GM19452 (cell line): Measurements from ENCODE around the gene SIRT4.
"Not testable (repeated sequence)": the region's sequence is repeated elsewhere in the genome, so short reads cannot be mapped to it uniquely, and the experiment has no call there.

Experiments
- ATAC-seq: cut with Tn5 transposase; IDR thresholded peaks from one replicate; pipeline ENCODE4 v1.9.1; 2021; ENCODE audit not compliant: unreplicated experiment

The SIRT4 gene, protein sequence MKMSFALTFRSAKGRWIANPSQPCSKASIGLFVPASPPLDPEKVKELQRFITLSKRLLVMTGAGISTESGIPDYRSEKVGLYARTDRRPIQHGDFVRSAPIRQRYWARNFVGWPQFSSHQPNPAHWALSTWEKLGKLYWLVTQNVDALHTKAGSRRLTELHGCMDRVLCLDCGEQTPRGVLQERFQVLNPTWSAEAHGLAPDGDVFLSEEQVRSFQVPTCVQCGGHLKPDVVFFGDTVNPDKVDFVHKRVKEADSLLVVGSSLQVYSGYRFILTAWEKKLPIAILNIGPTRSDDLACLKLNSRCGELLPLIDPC

DNA sequence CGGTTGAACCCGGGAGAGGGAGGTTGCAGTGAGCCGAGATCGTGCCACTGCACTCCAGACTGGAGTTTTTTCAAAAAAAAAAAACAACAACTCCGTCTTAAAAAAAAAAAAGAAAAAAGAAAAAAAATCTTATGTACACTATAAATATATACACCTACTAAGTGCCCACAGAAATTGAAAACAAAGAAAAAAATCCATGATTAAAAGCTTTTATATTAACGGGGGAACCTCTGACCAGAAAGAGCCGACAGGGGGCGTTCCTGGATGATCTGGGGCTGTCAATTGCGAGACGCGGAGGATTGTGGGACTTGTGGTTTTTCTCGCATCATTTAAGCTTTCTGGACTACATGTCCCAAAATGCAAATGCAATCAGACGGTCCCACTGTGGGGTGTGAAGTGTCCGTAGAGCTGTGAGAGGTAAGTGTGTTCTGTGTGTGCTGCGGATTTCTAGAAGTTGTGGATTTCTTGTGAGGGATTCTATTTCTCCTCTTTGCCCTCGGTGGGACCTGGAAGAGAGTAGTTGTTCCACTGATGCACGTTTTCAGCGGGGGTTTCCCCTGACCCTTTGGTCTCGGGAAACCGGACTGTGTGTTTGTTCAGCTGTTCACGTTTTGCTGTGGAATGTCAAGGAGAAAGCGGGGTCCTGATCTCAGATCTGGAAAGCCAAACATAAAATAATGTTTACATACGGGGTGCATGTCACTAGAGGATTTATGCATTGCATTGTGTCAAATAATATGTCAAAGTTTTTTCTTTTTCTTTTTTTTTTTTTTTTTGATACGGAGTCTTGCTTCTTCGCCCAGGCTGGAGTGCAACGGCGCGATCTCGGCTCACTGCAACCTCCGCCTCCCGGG is at the start of gene SIRT4:
Gene SIRT4, plus strand, starts transcription at position 360 of the 854 bp plus-strand sequence. CDS start 1,241 bp downstream, outside the sequence.
- peak; percentile 94 for ATAC-seq

DNA sequence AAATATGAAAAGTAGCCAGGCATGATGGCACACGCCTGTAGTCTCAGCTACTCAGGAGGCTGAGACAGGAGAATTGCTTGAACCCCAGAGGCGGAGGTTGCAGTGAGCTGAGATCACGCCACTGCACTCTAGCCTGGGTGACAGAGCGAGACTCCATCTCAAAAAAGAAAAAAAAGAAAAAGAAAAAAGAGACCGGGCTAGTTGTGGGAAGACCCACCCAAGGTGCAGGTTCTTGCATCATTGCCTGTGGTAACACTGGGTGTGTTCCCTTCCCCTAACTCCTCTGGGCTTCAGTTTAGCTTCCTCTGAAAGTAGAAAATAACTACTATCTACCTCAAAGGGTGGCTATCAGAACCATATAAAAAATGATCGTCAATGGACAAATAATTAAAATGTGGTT is 48.8 kb upstream of the SIRT4 start:
- not testable (repeated sequence) for ATAC-seq

DNA sequence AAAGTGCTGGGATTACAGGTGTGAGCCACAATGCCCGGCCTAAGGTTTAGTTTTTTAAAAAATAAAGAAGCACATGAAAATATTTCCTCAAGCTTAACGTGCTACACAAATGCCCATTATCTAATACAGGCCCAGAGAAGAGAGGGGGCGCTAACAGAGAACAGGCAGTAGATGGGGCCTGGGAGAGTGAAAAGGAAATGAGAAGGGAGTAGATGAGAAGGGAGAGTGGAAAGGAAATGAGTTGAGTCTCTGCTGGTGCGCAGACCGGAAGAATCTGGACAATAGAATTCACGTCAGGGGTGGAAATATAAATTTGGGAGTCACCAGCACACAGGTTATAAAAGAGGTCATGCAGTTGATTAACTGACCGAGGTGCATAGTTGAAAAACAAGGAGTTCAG is 47.3 kb upstream of the SIRT4 start:
- ATAC-seq, result no peak

DNA sequence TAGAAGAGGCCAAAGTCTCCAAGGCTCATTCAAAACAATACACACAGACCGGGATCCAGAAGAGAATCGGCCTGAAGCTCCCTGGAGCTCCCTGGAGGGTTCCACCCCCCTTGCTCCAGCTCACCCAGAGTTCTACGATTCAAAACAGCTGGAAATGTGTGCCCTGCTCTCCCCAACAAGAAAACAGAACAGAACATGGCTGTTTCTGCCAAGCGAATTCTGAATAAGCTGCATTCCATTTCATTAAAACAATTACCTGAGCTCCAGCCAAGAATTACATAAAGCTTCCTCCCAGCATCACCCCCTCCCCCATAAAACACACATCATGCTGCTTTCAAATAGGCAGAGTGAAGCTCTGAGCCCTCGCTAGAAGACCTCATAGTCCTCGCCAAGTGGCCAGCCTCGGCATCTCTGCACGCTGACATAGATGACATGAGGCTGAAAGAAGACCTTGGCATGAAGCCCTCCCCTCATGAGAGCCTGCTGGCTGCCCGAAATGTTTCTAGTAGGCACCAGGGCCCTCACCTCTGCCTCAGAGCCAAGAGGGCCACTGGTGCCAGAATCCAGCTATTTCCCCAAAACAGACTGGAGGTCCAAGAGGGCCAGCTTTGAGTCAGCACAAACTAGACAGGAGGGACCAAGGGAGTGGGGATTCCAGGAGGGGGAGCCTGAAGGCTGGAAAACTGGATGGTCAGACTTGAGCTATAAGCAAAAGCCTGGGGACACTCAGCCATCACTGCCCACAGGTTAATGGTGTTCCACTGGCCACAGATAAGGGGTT is 44.9 kb upstream of the SIRT4 start:
- no peak for ATAC-seq

DNA sequence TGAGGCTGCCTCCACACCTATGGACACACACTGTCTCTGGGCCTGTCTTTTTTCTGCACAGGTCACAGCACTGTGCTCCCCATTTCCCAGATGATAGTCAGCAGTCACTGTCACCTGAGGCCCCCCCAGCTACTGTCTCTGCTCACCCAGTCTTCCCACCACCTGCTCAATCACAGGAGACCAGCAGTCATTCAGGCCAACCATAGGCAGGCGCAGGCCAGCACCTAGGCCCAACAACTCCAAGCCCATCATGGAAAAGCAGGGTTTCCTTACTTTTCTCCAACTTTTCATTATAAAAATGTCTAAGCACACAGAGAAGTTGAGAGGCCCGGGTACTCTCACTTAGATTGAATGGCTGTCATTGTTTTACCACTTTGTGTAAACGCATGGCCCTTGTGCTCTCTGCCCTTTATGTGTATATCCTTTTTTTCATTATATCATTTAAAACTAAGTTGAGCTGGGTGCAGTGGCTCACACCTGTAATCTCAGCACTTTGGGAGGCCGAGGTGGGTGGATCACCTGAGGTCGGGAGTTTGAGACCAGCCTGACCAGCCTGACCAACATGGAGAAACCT is 43.7 kb upstream of the SIRT4 start:
- ATAC-seq, result no peak

DNA sequence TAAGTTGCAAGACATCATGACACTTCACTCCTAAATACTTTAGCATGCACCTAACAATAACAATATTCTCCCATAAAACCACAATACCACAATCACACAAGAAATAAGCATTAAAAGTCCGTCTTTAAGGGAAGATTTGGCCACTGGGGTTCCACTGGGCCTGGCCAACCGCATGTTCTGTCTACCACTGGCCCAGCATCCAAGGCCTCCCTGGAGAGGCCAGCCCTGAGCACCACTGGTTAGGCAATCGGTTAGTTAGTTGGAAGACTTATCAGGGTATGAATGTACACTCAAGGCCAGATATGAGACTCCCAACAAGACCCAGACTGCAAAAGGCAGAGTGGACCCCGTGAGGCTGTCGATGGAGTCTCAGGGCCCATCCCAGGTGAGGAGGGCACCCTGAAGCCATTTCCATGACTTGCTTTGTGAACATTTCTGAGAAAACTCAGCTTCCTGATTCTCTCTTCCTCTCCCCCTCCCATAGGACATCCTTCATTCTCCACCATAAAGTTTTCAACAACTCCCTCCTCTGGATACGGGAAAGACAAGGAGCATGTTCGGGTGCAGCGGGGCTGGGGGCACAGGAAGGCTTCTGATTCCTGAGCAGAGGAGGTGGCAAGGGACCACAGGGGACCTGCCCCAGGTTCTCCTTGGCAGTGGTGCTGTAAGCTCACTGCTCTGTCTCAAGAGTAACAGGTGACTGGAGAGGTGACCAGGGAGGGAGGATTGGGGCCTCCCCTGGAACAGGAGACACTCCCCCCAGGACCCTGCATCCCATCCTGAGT is 42.5 kb upstream of the SIRT4 start:
- no peak for ATAC-seq

DNA sequence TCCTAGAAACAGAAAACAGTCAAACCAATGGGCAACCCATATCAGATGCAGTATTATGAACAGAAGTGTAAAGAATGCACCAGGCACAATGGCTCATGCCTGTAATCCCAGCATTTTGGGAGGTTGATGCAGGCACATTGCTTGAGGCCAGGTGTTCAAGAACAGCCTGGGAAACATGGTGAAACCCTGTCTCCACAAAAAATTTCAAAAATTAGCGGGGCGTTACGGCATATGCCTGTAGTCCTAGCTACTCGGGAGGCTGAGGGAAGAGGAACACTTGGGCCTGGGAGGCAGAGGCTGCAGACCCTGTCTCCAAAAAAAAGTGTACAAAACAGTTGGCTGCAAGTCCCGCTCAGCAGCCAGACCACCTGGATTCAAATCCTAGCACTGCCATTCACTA is 41.5 kb upstream of the SIRT4 start:
- ATAC-seq, result no peak

DNA sequence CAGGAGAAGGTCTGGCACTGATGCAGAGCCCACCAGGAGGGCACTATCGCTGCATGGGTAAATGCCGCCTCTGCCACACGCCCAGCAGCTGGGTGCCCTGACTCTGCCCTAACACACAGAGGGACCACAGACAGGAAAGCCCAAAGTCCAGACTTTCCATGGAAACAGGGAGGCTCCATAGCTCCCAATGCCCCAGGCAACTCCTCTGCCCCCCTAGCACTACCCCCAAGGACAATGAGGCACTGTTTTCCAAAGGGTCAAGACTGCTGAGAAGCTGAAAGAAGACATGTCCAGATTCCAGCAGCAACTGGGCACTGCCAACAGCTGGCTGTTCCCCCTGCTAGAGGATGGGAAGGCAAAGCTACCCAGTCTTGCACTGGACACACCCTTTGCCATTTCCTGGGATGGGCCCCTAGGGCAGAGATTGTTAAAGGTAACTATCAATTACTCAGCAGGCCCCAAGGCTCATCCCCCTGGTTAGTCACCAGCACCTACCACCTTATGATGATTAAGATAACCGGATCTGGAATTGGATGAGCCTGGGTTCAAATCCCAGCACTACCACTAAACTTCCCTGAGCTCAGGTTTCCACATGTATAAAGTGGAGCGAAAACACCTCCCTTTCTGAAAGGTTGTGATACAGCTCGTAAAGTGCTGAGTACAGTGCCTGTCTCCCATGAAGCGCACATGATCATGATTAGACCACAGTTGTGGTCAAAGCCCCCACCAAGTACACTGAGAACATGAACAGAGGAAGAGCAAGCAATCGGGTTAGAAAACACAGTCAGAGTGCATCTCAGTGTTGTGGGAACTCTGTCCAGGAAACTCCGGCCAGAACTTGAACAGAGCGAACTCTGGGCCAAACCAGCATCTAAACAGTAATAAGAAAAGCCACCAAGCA is 39.9 kb upstream of the SIRT4 start:
- no peak for ATAC-seq

DNA sequence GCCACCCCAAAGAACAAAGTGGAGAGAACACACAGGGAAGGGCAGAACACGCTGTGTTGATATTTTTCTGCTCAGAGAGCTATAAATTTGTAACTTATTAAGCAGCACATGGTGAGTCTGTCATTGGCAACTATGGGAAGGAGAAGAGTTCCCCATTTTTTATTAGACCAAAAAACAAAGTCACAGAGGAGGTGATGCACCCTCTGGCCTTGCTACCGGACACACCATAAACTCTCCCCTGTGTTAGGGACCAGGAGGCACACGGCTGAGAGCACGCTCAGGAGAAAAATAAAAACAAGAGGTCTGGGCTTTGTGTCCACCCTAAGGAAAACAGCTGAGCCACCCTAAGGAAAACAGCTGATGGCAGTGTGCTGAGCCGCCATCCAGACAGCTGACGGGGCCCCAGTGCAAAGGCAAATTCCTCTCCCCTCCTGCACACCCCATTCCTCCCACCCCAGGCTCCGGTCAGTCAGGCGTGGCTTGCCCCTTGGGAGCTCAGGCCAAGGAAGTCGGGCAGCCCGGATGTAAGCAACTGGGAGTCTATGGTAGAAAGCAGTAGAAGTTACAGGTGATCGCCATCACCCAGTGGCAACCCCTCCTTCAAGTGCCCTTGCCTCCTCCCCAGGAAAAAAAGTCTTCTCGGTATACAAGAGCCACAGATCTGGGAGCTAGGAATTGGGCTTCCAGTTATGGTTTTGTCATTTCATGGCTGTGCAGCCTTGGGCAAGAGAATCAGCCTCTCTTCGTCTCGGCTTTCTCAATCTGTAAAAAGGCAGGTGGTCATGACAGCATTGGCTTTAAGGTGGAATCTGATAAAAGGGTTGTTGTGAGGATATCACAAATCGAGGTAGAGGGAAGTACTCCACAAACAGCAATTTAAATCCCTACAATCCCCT is 39.0 kb upstream of the SIRT4 start:
- ATAC-seq, result no peak

DNA sequence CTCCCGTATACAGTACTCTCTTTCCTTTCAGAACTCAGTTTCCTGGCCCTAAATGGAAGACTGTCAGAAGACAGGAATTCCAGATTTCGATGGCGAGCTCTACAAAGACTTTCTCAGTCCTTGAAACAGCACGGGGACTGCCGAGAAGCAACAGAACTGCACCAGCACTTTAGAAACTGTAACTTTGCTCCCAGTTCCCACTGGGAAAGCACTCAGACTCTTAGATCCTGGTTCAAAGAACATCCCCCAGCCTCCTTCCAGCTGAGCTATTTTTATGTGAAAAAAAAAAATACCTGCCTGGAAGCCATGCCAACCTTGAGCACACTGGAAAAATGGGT is 38.4 kb upstream of the SIRT4 start:
- no peak for ATAC-seq

DNA sequence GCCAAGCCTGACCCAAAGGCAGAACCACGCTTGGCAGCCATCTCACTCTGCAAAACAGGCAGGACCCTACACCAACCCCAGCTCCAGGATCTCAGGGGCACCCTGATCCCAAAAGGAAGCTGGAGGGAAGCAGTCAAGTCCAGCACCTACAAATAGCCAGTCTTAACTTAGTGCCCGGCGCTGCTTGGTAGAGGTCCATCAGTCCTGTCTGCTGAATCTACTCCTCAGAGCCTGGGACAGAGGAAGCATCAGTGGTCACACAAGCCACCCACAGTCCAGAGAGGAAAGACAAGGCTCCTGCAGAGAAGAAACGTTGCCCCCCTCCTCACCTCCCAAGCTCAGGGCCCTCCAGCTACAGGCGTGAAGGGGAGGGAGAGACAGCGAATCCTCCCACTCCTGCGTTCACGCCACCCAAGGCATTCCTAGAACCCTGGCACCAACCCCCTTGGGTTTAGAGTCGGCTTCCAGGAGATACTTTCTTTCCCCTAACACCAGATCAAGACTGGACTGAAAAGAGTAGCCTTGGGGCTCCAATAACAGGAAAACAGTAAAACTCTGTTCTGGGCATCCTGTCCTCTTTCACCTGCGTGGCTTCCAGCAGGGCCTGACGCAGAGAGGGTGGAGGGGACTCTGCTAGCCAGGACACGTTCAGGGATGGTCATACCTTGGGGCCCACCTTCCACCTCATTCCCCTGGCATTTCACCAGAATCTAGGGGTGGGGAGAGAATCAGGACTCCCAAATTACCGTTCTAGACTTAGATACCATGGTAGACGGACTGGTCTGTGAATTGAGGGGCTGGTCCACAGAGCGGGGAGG is 37.8 kb upstream of the SIRT4 start:
- ATAC-seq, result no peak

DNA sequence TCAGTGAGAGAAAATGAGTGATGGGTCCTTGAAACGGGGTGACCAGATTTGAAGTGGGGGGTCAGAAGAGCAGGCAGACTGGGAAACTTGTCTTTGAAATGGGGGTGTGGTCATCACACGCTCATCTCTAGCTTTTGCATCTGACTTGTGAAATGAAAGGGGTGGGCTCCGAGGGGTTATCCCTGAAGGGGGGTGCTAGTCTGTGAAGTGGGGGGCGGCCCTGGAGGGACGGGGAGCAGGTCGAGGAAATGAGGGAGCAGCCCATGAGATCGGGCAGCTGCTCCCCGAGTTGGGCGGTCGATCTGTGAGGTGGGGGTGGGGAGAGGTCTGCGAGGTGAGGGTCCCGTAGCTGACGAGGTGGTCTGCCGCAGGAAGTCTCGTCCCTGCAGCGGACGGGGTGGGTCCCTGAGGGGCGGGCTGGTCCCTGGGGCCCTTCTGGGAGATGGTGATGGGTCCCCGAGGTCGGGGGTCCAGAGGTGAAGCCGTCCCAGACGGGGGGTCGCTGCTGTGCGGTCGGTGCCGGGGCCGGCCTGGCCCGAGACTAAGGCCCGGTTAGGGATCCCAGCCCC is 37.1 kb upstream of the SIRT4 start:
- peak; percentile 8 for ATAC-seq

DNA sequence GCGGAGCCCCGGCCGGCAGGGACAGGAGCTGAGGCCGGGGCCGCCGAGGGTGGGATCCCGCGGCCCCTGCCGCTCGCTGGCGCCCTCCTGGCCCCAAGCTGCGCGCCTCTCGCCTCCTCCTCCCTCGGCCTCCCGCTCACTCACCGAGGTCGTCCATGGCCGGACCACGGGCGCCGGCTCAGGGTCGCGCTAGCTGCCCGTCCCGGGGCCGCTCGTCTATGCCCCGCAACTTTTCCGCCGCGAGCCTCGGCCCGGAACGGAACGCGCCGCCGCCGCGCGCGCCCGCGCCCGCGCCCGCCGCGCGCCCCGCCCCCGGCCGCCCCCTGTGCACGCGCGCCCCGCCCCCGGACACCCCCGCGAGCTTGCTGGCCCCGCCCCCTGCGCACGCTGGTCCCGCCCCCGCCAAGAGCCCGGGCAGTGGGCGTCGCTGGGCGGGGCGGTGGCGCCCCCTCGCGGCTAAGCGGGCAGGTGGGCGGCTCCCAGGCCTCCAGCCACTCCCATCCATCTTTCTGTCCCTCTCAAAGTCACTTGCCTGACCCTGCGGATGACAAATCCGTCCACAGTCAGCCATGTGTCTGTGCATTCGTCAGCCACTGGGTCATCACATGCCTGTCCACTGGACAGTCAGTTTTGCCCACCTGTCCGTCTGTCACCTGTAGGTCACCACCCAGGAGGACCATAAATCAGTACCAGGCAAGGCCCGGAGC is 36.5 kb upstream of the SIRT4 start, which contains the start of gene PXN:
Gene PXN, minus strand, starts transcription at position 258 of the 707 bp plus-strand sequence. Its CDS starts 101 bp downstream, at position 157.
- ATAC-seq, result peak; percentile 72

DNA sequence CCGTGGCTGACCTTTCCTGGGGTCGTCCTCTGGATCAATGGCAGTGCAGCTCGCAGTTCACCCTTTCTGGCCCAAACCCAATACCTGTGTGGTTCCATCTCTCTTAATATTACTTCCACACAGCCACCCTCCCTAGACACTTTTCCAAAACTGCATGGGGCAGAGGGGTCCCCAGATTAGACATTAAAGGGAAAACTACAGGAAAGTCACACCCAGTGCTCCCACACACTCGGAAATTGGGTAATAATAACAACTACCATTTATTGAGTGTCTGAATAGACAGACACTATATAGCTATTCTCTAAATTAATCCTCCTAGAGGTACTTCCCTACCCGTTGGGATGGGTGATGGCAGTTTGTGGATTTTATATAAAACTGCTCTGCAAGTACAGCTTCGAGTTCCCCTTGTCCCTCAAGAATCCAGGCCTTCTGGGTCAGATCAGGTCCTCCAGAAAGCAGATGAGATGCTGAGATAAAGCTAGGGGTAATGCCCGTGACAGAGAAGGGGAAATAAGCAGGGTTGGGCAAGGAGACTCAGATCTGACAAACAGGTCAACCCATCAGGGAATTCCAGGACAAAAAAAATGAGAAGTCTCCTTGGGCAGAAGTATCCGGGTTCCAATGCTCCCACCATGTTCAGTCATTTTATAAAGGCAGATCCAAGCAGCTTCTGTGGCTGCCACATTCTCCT is 35.8 kb upstream of the SIRT4 start:
- no peak for ATAC-seq

DNA sequence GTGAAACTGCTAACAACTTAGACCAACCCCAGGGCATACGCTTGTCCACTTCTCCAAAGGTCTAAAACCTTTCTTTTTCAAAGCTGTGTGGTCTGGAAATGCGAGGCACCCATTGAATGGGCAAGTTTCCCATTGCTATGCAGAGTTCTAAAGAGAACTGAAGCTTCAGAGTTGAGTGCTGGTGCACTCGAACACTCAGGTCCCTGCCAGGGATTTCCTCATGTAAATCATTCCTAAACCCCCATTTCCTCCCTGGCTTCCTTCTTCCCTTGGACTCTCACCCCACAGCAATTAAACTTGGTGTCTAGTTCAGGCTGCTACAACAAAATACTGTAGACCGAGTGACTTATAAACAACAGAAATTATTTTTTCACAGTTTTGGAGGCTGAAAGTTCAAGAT is 34.4 kb upstream of the SIRT4 start:
- ATAC-seq, result no peak

DNA sequence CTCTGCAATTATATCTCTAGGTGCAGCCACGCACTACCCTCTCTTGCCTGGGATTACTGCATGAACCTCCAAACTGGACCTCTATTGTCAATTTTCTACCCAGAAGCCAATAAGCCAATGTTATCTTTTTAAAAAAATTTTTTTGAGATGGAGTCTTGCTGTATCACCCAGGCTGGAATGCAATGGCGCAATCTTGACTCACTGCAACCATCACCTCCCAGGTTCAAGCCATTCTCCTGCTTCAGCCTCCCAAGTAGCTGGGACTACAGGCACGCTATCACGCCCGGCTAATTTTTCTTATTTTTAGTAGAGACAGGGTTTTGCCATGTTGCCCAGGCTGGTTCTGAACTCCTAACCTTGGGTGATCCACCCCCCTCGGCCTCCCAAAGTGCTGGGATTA is 25.4 kb upstream of the SIRT4 start:
- ATAC-seq, result no peak
